Measurements from ENCODE around the gene AARS2.

Gene AARS2

DNA sequence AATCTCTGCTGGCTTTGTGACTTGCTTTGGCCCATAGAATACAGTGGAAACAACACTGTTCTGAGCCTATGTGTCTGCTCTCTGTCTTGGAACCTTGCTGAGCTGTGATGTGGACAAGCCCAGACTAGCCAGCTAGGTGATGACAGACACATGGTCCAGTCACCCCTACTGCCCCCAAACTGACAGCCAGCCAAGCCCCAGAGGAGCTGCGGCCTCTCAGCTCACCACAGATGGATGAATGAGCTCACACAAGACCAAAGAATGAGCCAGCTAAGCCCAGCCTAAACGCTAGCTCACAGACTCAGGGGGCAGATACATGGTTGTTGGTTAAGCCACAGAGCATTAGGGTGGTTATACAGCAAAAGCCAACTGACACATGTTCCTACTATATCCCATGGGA, 4.1 kb downstream of the AARS2 start:
- TF ChIP-seq, protein P1, sequence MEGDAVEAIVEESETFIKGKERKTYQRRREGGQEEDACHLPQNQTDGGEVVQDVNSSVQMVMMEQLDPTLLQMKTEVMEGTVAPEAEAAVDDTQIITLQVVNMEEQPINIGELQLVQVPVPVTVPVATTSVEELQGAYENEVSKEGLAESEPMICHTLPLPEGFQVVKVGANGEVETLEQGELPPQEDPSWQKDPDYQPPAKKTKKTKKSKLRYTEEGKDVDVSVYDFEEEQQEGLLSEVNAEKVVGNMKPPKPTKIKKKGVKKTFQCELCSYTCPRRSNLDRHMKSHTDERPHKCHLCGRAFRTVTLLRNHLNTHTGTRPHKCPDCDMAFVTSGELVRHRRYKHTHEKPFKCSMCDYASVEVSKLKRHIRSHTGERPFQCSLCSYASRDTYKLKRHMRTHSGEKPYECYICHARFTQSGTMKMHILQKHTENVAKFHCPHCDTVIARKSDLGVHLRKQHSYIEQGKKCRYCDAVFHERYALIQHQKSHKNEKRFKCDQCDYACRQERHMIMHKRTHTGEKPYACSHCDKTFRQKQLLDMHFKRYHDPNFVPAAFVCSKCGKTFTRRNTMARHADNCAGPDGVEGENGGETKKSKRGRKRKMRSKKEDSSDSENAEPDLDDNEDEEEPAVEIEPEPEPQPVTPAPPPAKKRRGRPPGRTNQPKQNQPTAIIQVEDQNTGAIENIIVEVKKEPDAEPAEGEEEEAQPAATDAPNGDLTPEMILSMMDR (IDR thresholded peaks at IDR 0.05; ENCODE audit: insufficient read depth, low read depth, low read length, missing control alignments), result no peak

DNA sequence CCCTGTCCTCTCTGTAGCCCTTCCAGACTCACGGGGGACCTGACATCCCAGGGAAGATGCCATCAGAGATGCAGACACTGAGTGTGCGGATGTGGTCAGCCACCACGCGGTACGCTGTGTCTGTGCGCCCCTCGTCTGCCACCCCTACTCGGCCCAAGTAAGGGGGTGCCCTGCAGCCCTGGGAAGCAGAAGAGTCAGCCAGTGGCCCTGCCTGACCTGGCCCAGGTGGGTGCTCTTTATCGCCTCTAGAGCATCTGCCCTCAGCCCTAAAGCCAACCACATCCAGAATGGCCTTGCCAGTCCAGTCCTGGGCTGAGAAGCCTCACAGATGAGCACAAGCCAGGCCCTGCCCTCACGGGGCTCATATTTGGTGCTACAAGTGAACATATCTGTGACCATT, 5.9 kb downstream of the AARS2 start:
- no peak for DNase-seq (ENCODE audit: low read depth)
- TF ChIP-seq, protein P1 (IDR thresholded peaks at IDR 0.05; ENCODE audit: insufficient read depth, low read depth, low read length, missing control alignments), result no peak
- H3K4me3 ChIP-seq (ENCODE audit: low read depth, low read length), result no peak overlapping the region

More for the DNA sequence above, 4.1 kb downstream of the AARS2 start:
- no peak for DNase-seq (ENCODE audit: low read depth)
- H3K4me3 ChIP-seq (ENCODE audit: low read depth, low read length), result no peak overlapping the region

DNA sequence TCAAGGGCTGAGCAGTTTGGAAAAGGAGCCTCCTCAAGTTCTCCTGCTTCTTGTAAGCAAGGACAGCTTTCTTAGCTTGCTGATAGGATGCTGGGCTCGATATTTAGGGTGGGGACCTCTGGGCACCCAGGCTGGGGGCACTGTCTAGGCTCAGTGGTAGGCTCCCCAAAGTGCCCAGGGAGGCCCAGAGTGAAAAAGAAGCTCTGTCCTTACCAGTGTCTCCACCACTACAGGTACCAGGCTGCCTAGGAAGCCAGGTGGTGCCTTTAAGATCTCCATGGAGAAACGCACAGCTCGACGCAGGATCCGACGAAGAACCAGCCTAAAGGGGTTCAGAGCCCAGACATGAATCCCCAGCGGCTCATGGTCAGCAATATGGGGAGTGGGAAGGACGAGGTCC, 6.4 kb downstream of the AARS2 start:
- no peak overlapping the region for H3K4me3 ChIP-seq (ENCODE audit: low read depth, low read length)
- TF ChIP-seq, protein P1 (IDR thresholded peaks at IDR 0.05; ENCODE audit: insufficient read depth, low read depth, low read length, missing control alignments), result no peak
- DNase-seq (ENCODE audit: low read depth), result no peak

DNA sequence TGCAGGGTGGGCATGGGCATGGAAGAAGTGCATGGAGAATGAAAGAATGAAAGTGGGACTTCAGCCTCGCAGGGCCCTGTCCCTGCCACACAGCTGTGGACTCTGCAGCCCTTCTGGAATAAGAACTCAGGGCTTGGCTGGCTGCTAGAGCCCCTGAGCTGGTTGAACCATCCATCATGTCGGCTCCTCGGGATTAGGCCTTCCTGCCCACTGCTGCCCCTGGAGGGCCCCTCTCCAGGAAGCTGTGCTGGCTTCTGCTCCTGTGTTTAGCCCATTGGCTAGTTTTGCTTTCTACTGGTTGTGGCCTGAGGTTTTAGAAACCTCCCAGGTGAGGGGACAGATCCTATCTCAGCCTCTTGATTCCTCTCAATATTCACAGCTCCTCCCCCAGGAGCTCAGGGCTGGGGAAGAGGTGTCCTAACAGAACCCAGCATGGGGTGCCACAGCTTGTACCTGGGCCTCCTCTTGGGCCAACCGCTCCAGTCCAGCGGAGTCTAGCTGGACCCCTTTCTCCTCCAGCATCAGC, 7.9 kb downstream of the AARS2 start:
- H3K4me3 ChIP-seq (ENCODE audit: low read depth, low read length), result no peak overlapping the region
- TF ChIP-seq, protein P1 (IDR thresholded peaks at IDR 0.05; ENCODE audit: insufficient read depth, low read depth, low read length, missing control alignments), result no peak
- no peak for DNase-seq (ENCODE audit: low read depth)

DNA sequence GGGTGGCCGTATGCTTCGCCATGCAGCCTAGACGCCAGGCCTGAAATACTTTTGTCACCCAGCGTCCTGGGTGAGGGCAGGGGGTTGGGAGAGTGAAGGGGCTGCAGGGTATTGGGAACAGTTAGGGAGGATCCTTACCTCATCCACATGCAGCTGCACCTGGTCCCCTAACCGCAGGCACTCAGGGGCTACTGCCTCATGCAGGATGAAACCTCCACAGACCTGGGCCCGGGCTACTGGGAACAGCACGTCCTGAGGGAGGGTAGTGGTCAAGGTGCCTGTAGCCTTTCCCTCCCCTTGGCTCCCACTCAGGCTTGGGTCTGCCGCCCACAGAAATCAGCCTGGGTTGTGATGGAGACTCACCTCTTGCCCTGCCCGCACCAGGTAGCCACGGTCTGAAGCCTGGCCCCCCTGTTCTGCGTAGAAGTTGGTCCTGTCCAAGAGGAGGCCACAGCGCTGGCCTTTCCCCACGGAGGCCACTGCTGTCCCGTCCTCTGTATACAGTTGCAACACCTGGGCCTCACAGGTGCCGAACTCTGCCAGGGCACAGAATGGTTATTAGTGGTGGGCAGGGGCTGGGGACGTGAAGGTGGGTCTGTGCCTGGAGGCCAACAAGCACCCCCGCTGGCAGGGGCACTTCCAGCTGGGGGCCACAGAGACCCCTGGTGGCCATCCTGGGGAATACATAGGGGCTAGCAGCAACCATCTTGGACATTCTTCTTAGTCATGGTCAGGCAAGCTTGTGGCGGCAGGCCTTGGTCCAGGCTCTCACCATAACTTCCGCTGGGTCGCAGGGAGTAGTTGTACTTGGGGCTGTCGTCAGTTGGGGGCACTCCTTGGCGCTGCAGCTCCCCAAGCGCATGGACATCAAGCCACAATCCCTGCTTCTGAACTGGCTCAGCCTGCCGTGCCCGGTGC, 8.6 kb downstream of the AARS2 start:
- no peak overlapping the region for H3K4me3 ChIP-seq (ENCODE audit: low read depth, low read length)
- TF ChIP-seq, protein P1 (IDR thresholded peaks at IDR 0.05; ENCODE audit: insufficient read depth, low read depth, low read length, missing control alignments), result peak; percentile 77
- peak; percentile 53 for DNase-seq (ENCODE audit: low read depth)

DNA sequence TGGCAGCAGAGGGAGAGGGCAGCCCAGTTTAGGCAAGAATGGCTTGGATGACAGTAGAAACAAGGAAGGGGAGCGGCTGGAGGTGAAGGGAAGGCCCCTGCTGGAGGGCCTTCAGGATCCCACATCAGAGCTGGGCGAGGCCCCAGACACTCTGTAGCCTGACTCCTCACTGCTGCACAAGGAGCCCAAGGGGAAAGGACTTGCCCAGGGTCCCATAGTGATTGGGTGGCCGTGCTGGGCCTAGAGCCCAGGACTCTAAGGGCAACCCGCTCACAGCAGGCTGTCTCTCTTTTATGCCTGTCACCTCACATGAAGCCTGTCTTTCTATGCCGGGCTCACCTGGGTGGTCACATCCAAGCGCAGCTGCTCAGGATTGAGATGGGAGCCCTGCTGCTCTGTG, 9.3 kb downstream of the AARS2 start:
- H3K4me3 ChIP-seq (ENCODE audit: low read depth, low read length), result no peak overlapping the region
- no peak for DNase-seq (ENCODE audit: low read depth)
- TF ChIP-seq, protein P1 (IDR thresholded peaks at IDR 0.05; ENCODE audit: insufficient read depth, low read depth, low read length, missing control alignments), result no peak
